ENCODE results near the gene CCDC51. TPM values are rescaled to one million over a fixed set of nuclear protein-coding genes. Genes with fewer than 3 reads are reported as not detected.

Gene CCDC51
- total RNA-seq, 1 experiment from 2014 or later = 27.8 TPM

- Histone ChIP-seq H3K4me2 (ENCODE audit: low read length) (no peak overlapping the region), H3K9ac (ENCODE audit: low read length) (no peak overlapping the region), H3K9me3 (ENCODE audit: low read length) (no peaks in the 10 kb centered on the region), H3K4me3 (ENCODE audit: low read length) (no peak overlapping the region), H4K20me1 (ENCODE audit: low read length) (no peaks in the 10 kb centered on the region), H3K27ac (ENCODE audit: low read length) (no peak overlapping the region), H3F3A (ENCODE audit: low read length, unreplicated experiment) (peaks cover 6% of the 10 kb centered on the region), H3K9me2 (replicated peaks; ENCODE audit: low read length) (no peaks in the 10 kb centered on the region), H3K79me2 (ENCODE audit: low read length) (peaks cover 68% of the 10 kb centered on the region), H3K36me3 (ENCODE audit: low read depth, low read length) (peaks cover 13% of the 10 kb centered on the region; the same call in 1 of the 2 replicates), H2AFZ (ENCODE audit: low read length) (no peak overlapping the region), H3K4me1 (ENCODE audit: insufficient read depth, low read length) (peaks cover 44% of the 10 kb centered on the region), H3K27me3 (ENCODE audit: low read length) (no peaks in the 10 kb centered on the region)
- DNase-seq = no peak
- TF ChIP-seq, protein P1, sequence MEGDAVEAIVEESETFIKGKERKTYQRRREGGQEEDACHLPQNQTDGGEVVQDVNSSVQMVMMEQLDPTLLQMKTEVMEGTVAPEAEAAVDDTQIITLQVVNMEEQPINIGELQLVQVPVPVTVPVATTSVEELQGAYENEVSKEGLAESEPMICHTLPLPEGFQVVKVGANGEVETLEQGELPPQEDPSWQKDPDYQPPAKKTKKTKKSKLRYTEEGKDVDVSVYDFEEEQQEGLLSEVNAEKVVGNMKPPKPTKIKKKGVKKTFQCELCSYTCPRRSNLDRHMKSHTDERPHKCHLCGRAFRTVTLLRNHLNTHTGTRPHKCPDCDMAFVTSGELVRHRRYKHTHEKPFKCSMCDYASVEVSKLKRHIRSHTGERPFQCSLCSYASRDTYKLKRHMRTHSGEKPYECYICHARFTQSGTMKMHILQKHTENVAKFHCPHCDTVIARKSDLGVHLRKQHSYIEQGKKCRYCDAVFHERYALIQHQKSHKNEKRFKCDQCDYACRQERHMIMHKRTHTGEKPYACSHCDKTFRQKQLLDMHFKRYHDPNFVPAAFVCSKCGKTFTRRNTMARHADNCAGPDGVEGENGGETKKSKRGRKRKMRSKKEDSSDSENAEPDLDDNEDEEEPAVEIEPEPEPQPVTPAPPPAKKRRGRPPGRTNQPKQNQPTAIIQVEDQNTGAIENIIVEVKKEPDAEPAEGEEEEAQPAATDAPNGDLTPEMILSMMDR (conservative IDR thresholded peaks at IDR 0.05; ENCODE audit: low read depth, low read length) = no peak
- TF ChIP-seq EZH2phosphoT487 (IDR thresholded peaks at IDR 0.05; ENCODE audit: borderline replicate concordance, low read length) (no peak), EZH2 (IDR thresholded peaks at IDR 0.05; ENCODE audit: low read length, unreplicated experiment) (no peak)
- no peak for ATAC-seq
- ChIA-PET CTCF (no interaction called here), POLR2A (ENCODE audit: unreplicated experiment) (no interaction called here)
- intact Hi-C loops (cut with micrococcal nuclease) = no loop called here
- BruUV-seq (replicated peaks) = no TSS peak
These were observed 30.4 kb upstream of the CCDC51 start for GRCh38 chr3:48470286-48470685.

DNA sequence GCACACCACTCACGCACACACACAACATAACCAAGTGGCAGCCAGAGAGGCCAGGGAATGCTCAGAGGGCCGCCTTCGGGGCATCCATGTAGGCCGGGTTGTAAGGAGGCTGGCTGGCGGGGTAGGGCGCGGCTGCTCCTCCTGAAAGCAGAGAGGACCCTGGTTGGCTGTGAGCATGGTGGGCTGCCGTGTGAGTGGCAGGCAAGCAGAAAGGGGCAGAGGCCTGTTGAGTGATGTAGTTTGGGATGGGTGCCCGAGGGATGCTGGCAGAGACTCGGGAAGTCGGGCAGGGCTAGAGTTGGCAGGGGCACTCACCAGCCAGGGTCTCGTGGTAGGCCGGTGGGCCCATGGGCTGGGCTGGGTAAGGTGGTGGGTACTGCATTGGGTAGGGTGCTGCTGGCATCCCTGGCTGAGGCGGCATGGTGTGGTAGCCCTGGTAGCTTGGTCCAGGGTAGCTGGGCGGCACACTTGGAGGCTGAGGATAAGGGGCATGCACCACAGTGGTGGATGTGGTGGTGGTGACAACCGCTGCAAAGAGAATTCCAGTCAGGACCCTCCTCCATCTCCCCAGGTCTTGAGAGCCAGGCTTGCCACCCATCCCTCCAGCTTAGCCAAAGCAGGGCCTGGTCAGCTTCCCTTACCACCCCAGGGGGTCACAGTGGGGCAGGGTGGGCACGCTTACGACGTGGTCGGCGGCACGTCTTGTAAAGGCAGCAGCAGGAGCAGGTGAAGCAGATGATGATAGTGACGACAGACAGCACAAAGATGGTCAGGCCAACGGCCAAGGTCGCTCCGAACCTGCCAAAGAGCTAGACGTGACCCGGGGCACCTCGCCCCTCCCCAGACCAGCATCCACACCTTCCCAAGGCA is 29.4 kb upstream of the CCDC51 start:
- CTCF ChIA-PET = no interaction called here
- Histone ChIP-seq H3K4me3 (ENCODE audit: low read length) (no peak overlapping the region), H3K27ac (ENCODE audit: low read length) (no peak overlapping the region), H3K4me2 (ENCODE audit: low read length) (no peak overlapping the region), H3K79me2 (ENCODE audit: low read length) (peaks cover 68% of the 10 kb centered on the region), H3K4me1 (ENCODE audit: insufficient read depth, low read length) (peaks cover 51% of the 10 kb centered on the region), H2AFZ (ENCODE audit: low read length) (no peak overlapping the region), H3K36me3 (ENCODE audit: low read depth, low read length) (peaks cover 13% of the 10 kb centered on the region; the same call in 1 of the 2 replicates), H3F3A (ENCODE audit: low read length, unreplicated experiment) (peaks cover 6% of the 10 kb centered on the region), H3K9me3 (ENCODE audit: low read length) (no peaks in the 10 kb centered on the region), H4K20me1 (ENCODE audit: low read length) (no peaks in the 10 kb centered on the region), H3K9me2 (replicated peaks; ENCODE audit: low read length) (no peaks in the 10 kb centered on the region), H3K9ac (ENCODE audit: low read length) (no peak overlapping the region), H3K27me3 (ENCODE audit: low read length) (no peaks in the 10 kb centered on the region)
- DNase-seq (no peak), ATAC-seq (no peak)
- no TSS peak for BruUV-seq (replicated peaks)
- POLR2A ChIA-PET (ENCODE audit: unreplicated experiment) = no interaction called here
- intact Hi-C loops (cut with micrococcal nuclease) = no loop called here
- TF ChIP-seq EZH2phosphoT487 (IDR thresholded peaks at IDR 0.05; ENCODE audit: borderline replicate concordance, low read length) (no peak), EZH2 (IDR thresholded peaks at IDR 0.05; ENCODE audit: low read length, unreplicated experiment) (no peak)
- TF ChIP-seq, protein P1 (conservative IDR thresholded peaks at IDR 0.05; ENCODE audit: low read depth, low read length) = no peak

- Histone ChIP-seq H4K20me1 (ENCODE audit: low read length) (no peaks in the 10 kb centered on the region), H3K4me1 (ENCODE audit: insufficient read depth, low read length) (peaks cover 47% of the 10 kb centered on the region), H3K4me3 (ENCODE audit: low read length) (no peak overlapping the region), H3K36me3 (ENCODE audit: low read depth, low read length) (peaks cover 13% of the 10 kb centered on the region; the same call in 1 of the 2 replicates), H3K79me2 (ENCODE audit: low read length) (peaks cover 68% of the 10 kb centered on the region), H3K9me3 (ENCODE audit: low read length) (no peaks in the 10 kb centered on the region), H3K4me2 (ENCODE audit: low read length) (no peak overlapping the region), H3K9me2 (replicated peaks; ENCODE audit: low read length) (no peaks in the 10 kb centered on the region), H3K27me3 (ENCODE audit: low read length) (no peaks in the 10 kb centered on the region), H3F3A (ENCODE audit: low read length, unreplicated experiment) (peaks cover under 1% of the 10 kb centered on the region), H2AFZ (ENCODE audit: low read length) (no peak overlapping the region), H3K9ac (ENCODE audit: low read length) (no peak overlapping the region), H3K27ac (ENCODE audit: low read length) (no peak overlapping the region)
- BruUV-seq (replicated peaks) = TSS peak; percentile 1
- CTCF ChIA-PET = no interaction called here
- intact Hi-C loops (cut with micrococcal nuclease) = no loop called here
- ATAC-seq = no peak
- TF ChIP-seq, protein P1 (conservative IDR thresholded peaks at IDR 0.05; ENCODE audit: low read depth, low read length) = no peak
- TF ChIP-seq EZH2 (IDR thresholded peaks at IDR 0.05; ENCODE audit: low read length, unreplicated experiment) = no peak
- TF ChIP-seq EZH2phosphoT487 (IDR thresholded peaks at IDR 0.05; ENCODE audit: borderline replicate concordance, low read length) = no peak
- POLR2A ChIA-PET (ENCODE audit: unreplicated experiment) = no interaction called here
- no peak for DNase-seq
These were observed 28.4 kb upstream of the CCDC51 start for GRCh38 chr3:48468329-48468731.
